Measurements from ENCODE around the gene TBC1D1.

DNA sequence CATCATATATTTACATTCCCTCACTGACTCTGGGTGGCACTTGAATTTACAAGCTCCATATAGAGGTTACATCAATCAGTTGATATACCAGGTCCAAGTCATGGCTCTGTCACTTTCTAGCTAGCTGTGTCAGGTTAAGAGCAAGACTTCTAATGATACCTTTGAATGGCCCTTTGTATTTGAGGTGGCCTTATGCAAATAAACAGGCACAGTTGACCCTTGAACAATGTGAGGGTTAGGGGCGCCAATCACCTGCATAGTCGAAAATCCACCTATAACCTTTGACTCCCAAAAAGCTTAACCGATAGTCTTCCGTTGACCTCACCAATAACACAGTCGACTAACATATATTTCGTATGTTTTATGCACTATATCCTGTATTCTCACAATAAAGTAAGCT lies 68.0 kb downstream of the TBC1D1 start:
- TF ChIP-seq, protein P1, sequence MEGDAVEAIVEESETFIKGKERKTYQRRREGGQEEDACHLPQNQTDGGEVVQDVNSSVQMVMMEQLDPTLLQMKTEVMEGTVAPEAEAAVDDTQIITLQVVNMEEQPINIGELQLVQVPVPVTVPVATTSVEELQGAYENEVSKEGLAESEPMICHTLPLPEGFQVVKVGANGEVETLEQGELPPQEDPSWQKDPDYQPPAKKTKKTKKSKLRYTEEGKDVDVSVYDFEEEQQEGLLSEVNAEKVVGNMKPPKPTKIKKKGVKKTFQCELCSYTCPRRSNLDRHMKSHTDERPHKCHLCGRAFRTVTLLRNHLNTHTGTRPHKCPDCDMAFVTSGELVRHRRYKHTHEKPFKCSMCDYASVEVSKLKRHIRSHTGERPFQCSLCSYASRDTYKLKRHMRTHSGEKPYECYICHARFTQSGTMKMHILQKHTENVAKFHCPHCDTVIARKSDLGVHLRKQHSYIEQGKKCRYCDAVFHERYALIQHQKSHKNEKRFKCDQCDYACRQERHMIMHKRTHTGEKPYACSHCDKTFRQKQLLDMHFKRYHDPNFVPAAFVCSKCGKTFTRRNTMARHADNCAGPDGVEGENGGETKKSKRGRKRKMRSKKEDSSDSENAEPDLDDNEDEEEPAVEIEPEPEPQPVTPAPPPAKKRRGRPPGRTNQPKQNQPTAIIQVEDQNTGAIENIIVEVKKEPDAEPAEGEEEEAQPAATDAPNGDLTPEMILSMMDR (IDR thresholded peaks at IDR 0.05; ENCODE audit: extremely low read depth in 1 of 2, insufficient read depth in 1 of 2, low read depth in 1 of 2, low read length in 2 of 2) = no peak
- no peak for TF ChIP-seq POLR2A (IDR thresholded peaks at IDR 0.05; ENCODE audit: low read depth, low read length)

Measured in endothelial cell of umbilical vein (primary cell).